ENCODE measurements around the gene ATP4B.

ATP4B gene

GRCh38 chr13:113646376-113646775 is 11.6 kb downstream of the ATP4B start:
- TF ChIP-seq TAF1 (IDR thresholded peaks at IDR 0.05; ENCODE audit: borderline replicate concordance, insufficient read depth, low read length) (no peak), REST (IDR thresholded peaks at IDR 0.05; ENCODE audit: insufficient read depth in 1 of 2, low read depth in 2 of 2, low read length in 2 of 2) (no peak), SIN3A (IDR thresholded peaks at IDR 0.05; ENCODE audit: borderline replicate concordance, insufficient read depth, low read length) (no peak), FOXP2 (optimal IDR thresholded peaks at IDR 0.05; ENCODE audit: borderline replicate concordance, extremely low read depth, extremely low read length, insufficient read depth) (no peak), POLR2AphosphoS5 (IDR thresholded peaks at IDR 0.05; ENCODE audit: low read depth, low read length) (no peak)

- TF ChIP-seq SIN3A (IDR thresholded peaks at IDR 0.05; ENCODE audit: borderline replicate concordance, insufficient read depth, low read length) (no peak), TAF1 (IDR thresholded peaks at IDR 0.05; ENCODE audit: borderline replicate concordance, insufficient read depth, low read length) (no peak), REST (IDR thresholded peaks at IDR 0.05; ENCODE audit: insufficient read depth in 1 of 2, low read depth in 2 of 2, low read length in 2 of 2) (no peak), POLR2AphosphoS5 (IDR thresholded peaks at IDR 0.05; ENCODE audit: low read depth, low read length) (no peak), FOXP2 (optimal IDR thresholded peaks at IDR 0.05; ENCODE audit: borderline replicate concordance, extremely low read depth, extremely low read length, insufficient read depth) (no peak)
These were observed 12.7 kb downstream of the ATP4B start for GRCh38 chr13:113645329-113645728.

GRCh38 chr13:113644800-113645199 is 13.2 kb downstream of the ATP4B start:
- no peak for TF ChIP-seq SIN3A (IDR thresholded peaks at IDR 0.05; ENCODE audit: borderline replicate concordance, insufficient read depth, low read length)
- TF ChIP-seq TAF1 (IDR thresholded peaks at IDR 0.05; ENCODE audit: borderline replicate concordance, insufficient read depth, low read length), result no peak
- TF ChIP-seq FOXP2 (optimal IDR thresholded peaks at IDR 0.05; ENCODE audit: borderline replicate concordance, extremely low read depth, extremely low read length, insufficient read depth), result no peak
- no peak for TF ChIP-seq POLR2AphosphoS5 (IDR thresholded peaks at IDR 0.05; ENCODE audit: low read depth, low read length)
- TF ChIP-seq REST (IDR thresholded peaks at IDR 0.05; ENCODE audit: insufficient read depth in 1 of 2, low read depth in 2 of 2, low read length in 2 of 2), result no peak

- TF ChIP-seq FOXP2 (optimal IDR thresholded peaks at IDR 0.05; ENCODE audit: borderline replicate concordance, extremely low read depth, extremely low read length, insufficient read depth), result no peak
- TF ChIP-seq SIN3A (IDR thresholded peaks at IDR 0.05; ENCODE audit: borderline replicate concordance, insufficient read depth, low read length), result no peak
- TF ChIP-seq POLR2AphosphoS5 (IDR thresholded peaks at IDR 0.05; ENCODE audit: low read depth, low read length), result no peak
- no peak for TF ChIP-seq TAF1 (IDR thresholded peaks at IDR 0.05; ENCODE audit: borderline replicate concordance, insufficient read depth, low read length)
- no peak for TF ChIP-seq REST (IDR thresholded peaks at IDR 0.05; ENCODE audit: insufficient read depth in 1 of 2, low read depth in 2 of 2, low read length in 2 of 2)
These were observed 14.4 kb downstream of the ATP4B start for GRCh38 chr13:113643593-113643992.

GRCh38 chr13:113642563-113642962 is 15.4 kb downstream of the ATP4B start:
- TF ChIP-seq SIN3A (IDR thresholded peaks at IDR 0.05; ENCODE audit: borderline replicate concordance, insufficient read depth, low read length), result no peak
- TF ChIP-seq POLR2AphosphoS5 (IDR thresholded peaks at IDR 0.05; ENCODE audit: low read depth, low read length), result no peak
- no peak for TF ChIP-seq TAF1 (IDR thresholded peaks at IDR 0.05; ENCODE audit: borderline replicate concordance, insufficient read depth, low read length)
- no peak for TF ChIP-seq REST (IDR thresholded peaks at IDR 0.05; ENCODE audit: insufficient read depth in 1 of 2, low read depth in 2 of 2, low read length in 2 of 2)
- TF ChIP-seq FOXP2 (optimal IDR thresholded peaks at IDR 0.05; ENCODE audit: borderline replicate concordance, extremely low read depth, extremely low read length, insufficient read depth), result no peak
